KMS-11 (cell line): ENCODE data around the gene COL23A1.

Source experiments
- H2AFZ ChIP-seq: fragments of 200-600 bp; sonication (generic); 2 replicates; pipeline ENCODE4 v1.6.1; 2016; ENCODE audit warnings: antibody characterized with exemption, mixed run types, low read depth
- H3K27ac ChIP-seq: fragments of 200-600 bp; sonication (generic); 2 replicates; pipeline ENCODE4 v1.6.1; 2016; ENCODE audit warnings: mild to moderate bottlenecking, mixed run types
- H3K27me3 ChIP-seq: fragments of 200-600 bp; sonication (generic); 2 replicates; pipeline ENCODE4 v1.6.1; 2017; ENCODE audit warnings: mild to moderate bottlenecking, low read depth, mixed run types, moderate library complexity; ENCODE audit not compliant: insufficient read depth
- H3K36me3 ChIP-seq: fragments of 200-600 bp; sonication (generic); 2 replicates; pipeline ENCODE4 v1.6.1; 2017; ENCODE audit warnings: mild to moderate bottlenecking, mixed run types; ENCODE audit not compliant: insufficient read depth
- H3K4me1 ChIP-seq: fragments of 200-600 bp; sonication (generic); 2 replicates; pipeline ENCODE4 v1.6.1; 2016; ENCODE audit warnings: mild to moderate bottlenecking, low read depth, mixed run types; ENCODE audit not compliant: poor library complexity, severe bottlenecking
- H3K4me2 ChIP-seq: fragments of 200-600 bp; sonication (generic); 2 replicates; pipeline ENCODE4 v1.7.0; 2016; ENCODE audit warnings: mild to moderate bottlenecking, mixed run types
- H3K4me3 ChIP-seq: fragments of 200-600 bp; sonication (generic); IDR thresholded peaks from 2 replicates; pipeline ENCODE4 v1.6.1; 2017; ENCODE audit warnings: low read depth, low read length, mixed read lengths; ENCODE audit not compliant: insufficient read depth
- H3K79me2 ChIP-seq: fragments of 200-600 bp; sonication (generic); 2 replicates; pipeline ENCODE4 v1.6.1; 2016; ENCODE audit warnings: low read depth, mixed run types; ENCODE audit not compliant: insufficient read depth
- H3K9ac ChIP-seq: fragments of 200-600 bp; sonication (generic); 2 replicates; pipeline ENCODE4 v1.6.1; 2016; ENCODE audit warnings: mild to moderate bottlenecking, mixed run types
- H4K20me1 ChIP-seq: fragments of 200-600 bp; sonication (generic); 2 replicates; pipeline ENCODE4 v1.6.1; 2016; ENCODE audit warnings: mild to moderate bottlenecking, mixed run types; ENCODE audit not compliant: insufficient read depth
- TF ChIP-seq, protein P1 (sequence below): fragments of 200-600 bp; sonication (generic); conservative IDR thresholded peaks from 2 replicates; pipeline ENCODE4 v1.6.1; 2017; ENCODE audit warnings: low read depth, mild to moderate bottlenecking, antibody characterized with exemption, low read length, moderate library complexity, mixed read lengths

COL23A1 gene

DNA sequence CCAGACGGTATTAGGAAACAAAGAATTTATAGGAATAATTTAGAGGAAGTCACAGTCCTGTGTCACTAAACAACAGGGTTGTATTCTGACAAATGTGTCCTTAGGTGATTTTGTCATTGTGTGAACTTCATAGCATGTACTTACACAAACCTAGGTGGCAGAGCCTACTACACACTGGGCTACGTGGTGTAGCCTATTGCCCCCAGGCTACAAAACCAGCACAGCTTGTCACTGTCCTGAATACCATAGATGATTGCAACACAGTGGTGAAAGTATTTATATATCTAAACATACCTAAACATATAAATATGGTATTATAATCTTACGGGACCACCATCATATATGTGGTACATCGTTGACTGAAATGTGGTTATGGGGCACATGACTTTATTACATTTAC is 69.3 kb downstream of the COL23A1 start:
- H3K4me2 ChIP-seq = no peak overlapping the region
- no peaks in the 10 kb centered on the region for H3K27me3 ChIP-seq
- H3K9ac ChIP-seq = no peak overlapping the region
- no peaks in the 10 kb centered on the region for H4K20me1 ChIP-seq
- H2AFZ ChIP-seq = no peak overlapping the region
- H3K4me3 ChIP-seq = no peak overlapping the region
- H3K4me1 ChIP-seq = no peaks in the 10 kb centered on the region
- no peaks in the 10 kb centered on the region for H3K79me2 ChIP-seq
- no peak overlapping the region for H3K27ac ChIP-seq
- H3K36me3 ChIP-seq = no peaks in the 10 kb centered on the region
- TF ChIP-seq, protein P1, sequence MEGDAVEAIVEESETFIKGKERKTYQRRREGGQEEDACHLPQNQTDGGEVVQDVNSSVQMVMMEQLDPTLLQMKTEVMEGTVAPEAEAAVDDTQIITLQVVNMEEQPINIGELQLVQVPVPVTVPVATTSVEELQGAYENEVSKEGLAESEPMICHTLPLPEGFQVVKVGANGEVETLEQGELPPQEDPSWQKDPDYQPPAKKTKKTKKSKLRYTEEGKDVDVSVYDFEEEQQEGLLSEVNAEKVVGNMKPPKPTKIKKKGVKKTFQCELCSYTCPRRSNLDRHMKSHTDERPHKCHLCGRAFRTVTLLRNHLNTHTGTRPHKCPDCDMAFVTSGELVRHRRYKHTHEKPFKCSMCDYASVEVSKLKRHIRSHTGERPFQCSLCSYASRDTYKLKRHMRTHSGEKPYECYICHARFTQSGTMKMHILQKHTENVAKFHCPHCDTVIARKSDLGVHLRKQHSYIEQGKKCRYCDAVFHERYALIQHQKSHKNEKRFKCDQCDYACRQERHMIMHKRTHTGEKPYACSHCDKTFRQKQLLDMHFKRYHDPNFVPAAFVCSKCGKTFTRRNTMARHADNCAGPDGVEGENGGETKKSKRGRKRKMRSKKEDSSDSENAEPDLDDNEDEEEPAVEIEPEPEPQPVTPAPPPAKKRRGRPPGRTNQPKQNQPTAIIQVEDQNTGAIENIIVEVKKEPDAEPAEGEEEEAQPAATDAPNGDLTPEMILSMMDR = no peak

- TF ChIP-seq, protein P1 = no peak
Observed at GRCh38 chr5:178519804-178520203, 70.4 kb downstream of the COL23A1 start.

DNA sequence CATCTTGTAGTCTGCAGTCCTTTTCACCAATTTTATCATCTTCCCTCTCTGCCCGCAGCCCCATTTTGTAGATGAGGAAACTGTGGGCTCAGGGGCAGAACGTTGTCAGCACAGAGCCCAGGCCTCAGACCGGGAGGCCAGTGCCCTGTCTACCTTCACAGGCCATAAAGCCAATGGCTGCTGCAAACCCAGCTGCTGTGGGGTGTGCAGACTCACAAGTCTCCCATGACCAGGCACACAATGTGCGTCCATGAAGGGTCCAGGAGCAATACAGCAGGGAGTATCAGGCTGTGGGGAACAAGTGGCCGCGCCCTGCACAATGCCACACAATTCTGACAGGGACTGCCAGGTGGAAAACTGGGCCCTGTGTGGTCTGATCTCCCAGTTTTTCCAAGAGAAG is 71.0 kb downstream of the COL23A1 start:
- H3K9ac ChIP-seq = no peak overlapping the region
- H3K4me3 ChIP-seq = no peak overlapping the region
- H3K79me2 ChIP-seq = no peaks in the 10 kb centered on the region
- no peaks in the 10 kb centered on the region for H4K20me1 ChIP-seq
- H3K4me2 ChIP-seq = no peak overlapping the region
- no peak overlapping the region for H2AFZ ChIP-seq
- TF ChIP-seq, protein P1 = no peak
- no peaks in the 10 kb centered on the region for H3K4me1 ChIP-seq
- no peaks in the 10 kb centered on the region for H3K36me3 ChIP-seq
- no peak overlapping the region for H3K27ac ChIP-seq
- no peaks in the 10 kb centered on the region; the same call in 1 of the 2 replicates for H3K27me3 ChIP-seq

More at GRCh38 chr5:178519804-178520203, 70.4 kb downstream of the COL23A1 start:
- Histone ChIP-seq H3K27ac (no peak overlapping the region), H3K4me2 (no peak overlapping the region), H3K36me3 (no peaks in the 10 kb centered on the region), H3K9ac (no peak overlapping the region), H3K4me3 (no peak overlapping the region), H2AFZ (no peak overlapping the region), H4K20me1 (no peaks in the 10 kb centered on the region), H3K79me2 (no peaks in the 10 kb centered on the region), H3K27me3 (no peaks in the 10 kb centered on the region), H3K4me1 (no peaks in the 10 kb centered on the region)

GRCh38 chr5:178516504-178517235 is 73.5 kb downstream of the COL23A1 start:
- Histone ChIP-seq H3K4me2 (no peak overlapping the region), H3K4me1 (no peaks in the 10 kb centered on the region), H3K27ac (no peak overlapping the region), H3K9ac (no peak overlapping the region), H4K20me1 (no peaks in the 10 kb centered on the region), H3K79me2 (no peaks in the 10 kb centered on the region), H3K36me3 (no peaks in the 10 kb centered on the region), H2AFZ (no peak overlapping the region), H3K27me3 (no peaks in the 10 kb centered on the region; the same call in 1 of the 2 replicates), H3K4me3 (no peak overlapping the region)
- TF ChIP-seq, protein P1 = no peak
